A549 (cell line): ENCODE results near the gene TBATA.

ENCODE experiments used
- CEBPB ChIP-seq, 2 experiments: fragments of >200 bp in 1 of 2; sonication (Bioruptor Twin) in 1 of 2; formaldehyde crosslinking in 1 of 2; IDR thresholded peaks; 2 replicates each; pipeline ENCODE4 v1.6.1; 2012 to 2016
- CTCF ChIP-seq: fragments of >200 bp; sonication (Bioruptor Twin); formaldehyde crosslinking; IDR thresholded peaks from 3 replicates; pipeline ENCODE4 v1.5.1; 2016
- KDM5A ChIP-seq: fragments of 200-600 bp; sonication (generic); IDR thresholded peaks from 2 replicates; pipeline ENCODE4 v1.6.1; 2016; ENCODE audit warnings: antibody characterized with exemption, mild to moderate bottlenecking
- PHF8 ChIP-seq: fragments of 200-600 bp; sonication (generic); IDR thresholded peaks from 2 replicates; pipeline ENCODE4 v1.6.1; 2016; ENCODE audit warnings: low read depth, mild to moderate bottlenecking, antibody characterized with exemption, moderate library complexity, borderline replicate concordance
- POLR2A ChIP-seq: IDR thresholded peaks from 2 replicates; pipeline ENCODE4 v1.6.1; 2012; ENCODE audit warnings: mild to moderate bottlenecking, low read length
- RNF2 ChIP-seq: fragments of 200-600 bp; sonication (generic); IDR thresholded peaks from 2 replicates; pipeline ENCODE4 v1.6.1; 2016; ENCODE audit warnings: low read depth, mild to moderate bottlenecking, antibody characterized with exemption, moderate library complexity, borderline replicate concordance
- ZFP36 ChIP-seq: fragments of 450-650 bp; IDR thresholded peaks from 2 replicates; pipeline ENCODE4 v1.6.1; 2014; ENCODE audit warnings: borderline replicate concordance; ENCODE audit not compliant: partially characterized antibody
- TF ChIP-seq, protein P1 (sequence below): fragments of 250-450 bp; sonication (Bioruptor Pico); IDR thresholded peaks from 2 replicates; pipeline ENCODE4 v1.5.0; 2021; ENCODE audit warnings: mild to moderate bottlenecking, moderate library complexity, borderline replicate concordance

DNA sequence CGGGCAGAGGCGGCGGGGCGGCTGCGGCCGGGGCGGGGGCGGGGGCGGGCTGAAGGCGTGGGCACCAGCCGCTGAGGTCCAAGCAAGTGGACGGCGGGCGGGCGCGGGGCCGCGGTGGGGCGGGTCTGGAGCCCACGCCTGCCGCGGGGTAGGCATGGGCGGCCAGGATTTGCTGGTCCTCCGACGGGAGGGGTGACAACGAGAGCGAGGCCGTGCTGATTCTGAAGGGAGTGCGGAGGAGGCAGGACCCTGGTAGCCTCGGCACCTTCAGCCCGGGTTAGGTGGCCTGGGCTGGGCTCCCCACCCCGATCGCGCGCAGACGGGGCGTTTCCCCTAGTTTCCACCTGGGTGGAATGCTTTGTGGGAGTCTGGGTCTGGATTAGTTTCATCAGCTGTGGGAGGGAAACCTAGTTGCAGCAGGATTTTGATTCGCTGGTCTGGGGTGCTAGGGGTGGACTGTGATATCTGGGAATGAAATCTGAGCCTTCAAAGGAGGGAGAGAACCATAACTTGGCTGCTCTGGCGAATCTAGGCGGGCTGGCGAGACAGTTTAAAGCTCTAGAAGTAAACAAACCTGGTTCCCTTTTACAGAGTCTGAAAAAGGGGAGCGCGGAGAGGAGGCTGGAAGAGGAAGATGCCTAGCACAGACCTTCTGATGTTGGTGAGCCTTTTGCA is 31.2 kb upstream of the TBATA start:
- TF ChIP-seq, protein P1, sequence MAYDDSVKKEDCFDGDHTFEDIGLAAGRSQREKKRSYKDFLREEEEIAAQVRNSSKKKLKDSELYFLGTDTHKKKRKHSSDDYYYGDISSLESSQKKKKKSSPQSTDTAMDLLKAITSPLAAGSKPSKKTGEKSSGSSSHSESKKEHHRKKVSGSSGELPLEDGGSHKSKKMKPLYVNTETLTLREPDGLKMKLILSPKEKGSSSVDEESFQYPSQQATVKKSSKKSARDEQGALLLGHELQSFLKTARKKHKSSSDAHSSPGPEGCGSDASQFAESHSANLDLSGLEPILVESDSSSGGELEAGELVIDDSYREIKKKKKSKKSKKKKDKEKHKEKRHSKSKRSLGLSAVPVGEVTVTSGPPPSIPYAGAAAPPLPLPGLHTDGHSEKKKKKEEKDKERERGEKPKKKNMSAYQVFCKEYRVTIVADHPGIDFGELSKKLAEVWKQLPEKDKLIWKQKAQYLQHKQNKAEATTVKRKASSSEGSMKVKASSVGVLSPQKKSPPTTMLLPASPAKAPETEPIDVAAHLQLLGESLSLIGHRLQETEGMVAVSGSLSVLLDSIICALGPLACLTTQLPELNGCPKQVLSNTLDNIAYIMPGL (CRISPR knock-in tag): no peak
- TF ChIP-seq CTCF (no peak), PHF8 (no peak), KDM5A (no peak), CEBPB (IDR thresholded peaks at IDR 0.05) (no peak), ZFP36 (no peak), POLR2A (peak; percentile 42), RNF2 (no peak)
